Progenitor cell of endocrine pancreas (in vitro differentiated cells): ENCODE measurements around the gene DDX43. TPM values are rescaled to one million over a fixed set of nuclear protein-coding genes. Genes with fewer than 3 reads are reported as not detected.
"Not testable (repeated sequence)": the region's sequence is repeated elsewhere in the genome, so short reads cannot be mapped to it uniquely, and the experiment has no call there.

Source experiments
- DNase-seq: peaks from one replicate; pipeline ENCODE4 v3.0.0; 2021; ENCODE audit warnings: low spot score; ENCODE audit not compliant: unreplicated experiment
- H3K27ac Mint-ChIP-seq: 2 replicates; pipeline ENCODE4 v1.8.0; 2021; ENCODE audit warnings: mild to moderate bottlenecking, moderate library complexity, mixed read lengths
- H3K27me3 Mint-ChIP-seq: 2 replicates; pipeline ENCODE4 v1.8.0; 2021; ENCODE audit warnings: mixed read lengths
- H3K36me3 Mint-ChIP-seq: 2 replicates; pipeline ENCODE4 v1.8.0; 2022; ENCODE audit warnings: mixed read lengths; ENCODE audit not compliant: insufficient read depth
- H3K4me1 Mint-ChIP-seq: 2 replicates; pipeline ENCODE4 v1.8.0; 2021; ENCODE audit warnings: low read depth, mixed read lengths
- H3K4me3 Mint-ChIP-seq: 2 replicates; pipeline ENCODE4 v1.8.0; 2021; ENCODE audit warnings: low read depth, mild to moderate bottlenecking, moderate library complexity, mixed read lengths
- H3K9me3 Mint-ChIP-seq: 2 replicates; pipeline ENCODE4 v1.8.0; 2021; ENCODE audit warnings: low read depth, mixed read lengths
- CTCF ChIP-seq: fragments of 200-600 bp; sonication (generic); IDR thresholded peaks from one replicate; pipeline ENCODE4 v1.5.0; 2021; ENCODE audit warnings: antibody characterized with exemption, mild to moderate bottlenecking; ENCODE audit not compliant: unreplicated experiment
- total RNA-seq: library from RNA; stranded (reverse); gene quantifications from 2 replicates; pipeline ENCODE4 v1.2.1, GENCODE V29; 2021

The DDX43 gene
- total RNA-seq, 1 donor from 2014 or later = not detected

GRCh38 chr6:73389854-73390253 is 4.8 kb upstream of the DDX43 start:
- Mint-ChIP-seq H3K36me3 (no peaks in the 10 kb centered on the region), H3K4me1 (peaks cover 1% of the 10 kb centered on the region), H3K27ac (no peak overlapping the region), H3K4me3 (no peak overlapping the region), H3K27me3 (peaks cover 17% of the 10 kb centered on the region), H3K9me3 (no peaks in the 10 kb centered on the region)
- TF ChIP-seq CTCF = no peak
- no peak for DNase-seq

- peaks cover 17% of the 10 kb centered on the region for H3K27me3 Mint-ChIP-seq
- no peaks in the 10 kb centered on the region for H3K9me3 Mint-ChIP-seq
- no peak for TF ChIP-seq CTCF
- no peak overlapping the region for H3K4me3 Mint-ChIP-seq
- peaks cover 1% of the 10 kb centered on the region for H3K4me1 Mint-ChIP-seq
- no peaks in the 10 kb centered on the region for H3K36me3 Mint-ChIP-seq
- H3K27ac Mint-ChIP-seq = no peak overlapping the region
- DNase-seq = no peak
Observed at GRCh38 chr6:73391675-73392074, 3.0 kb upstream of the DDX43 start.

GRCh38 chr6:73392188-73392587 is 2.4 kb upstream of the DDX43 start:
- not testable (repeated sequence) for H3K27ac Mint-ChIP-seq, H3K36me3 Mint-ChIP-seq, H3K9me3 Mint-ChIP-seq, H3K4me1 Mint-ChIP-seq, H3K4me3 Mint-ChIP-seq, DNase-seq
- peaks cover 17% of the 10 kb centered on the region for H3K27me3 Mint-ChIP-seq

- Mint-ChIP-seq H3K36me3 (no peaks in the 10 kb centered on the region), H3K27ac (no peak overlapping the region), H3K4me1 (peaks cover 1% of the 10 kb centered on the region), H3K4me3 (no peak overlapping the region), H3K9me3 (no peaks in the 10 kb centered on the region), H3K27me3 (peaks cover 12% of the 10 kb centered on the region)
- no peak for TF ChIP-seq CTCF
- DNase-seq = no peak
Observed at GRCh38 chr6:73393278-73393677, 1.4 kb upstream of the DDX43 start.

- no peak for DNase-seq
- TF ChIP-seq CTCF = no peak
- no peaks in the 10 kb centered on the region for H3K9me3 Mint-ChIP-seq
- no peak overlapping the region for H3K27ac Mint-ChIP-seq
- no peak overlapping the region for H3K4me3 Mint-ChIP-seq
- H3K36me3 Mint-ChIP-seq = no peaks in the 10 kb centered on the region
- peaks cover 5% of the 10 kb centered on the region for H3K4me1 Mint-ChIP-seq
- peaks cover 8% of the 10 kb centered on the region for H3K27me3 Mint-ChIP-seq
Observed at GRCh38 chr6:73395875-73396274, 1.2 kb downstream of the DDX43 start.

GRCh38 chr6:73400656-73401055 is 6.0 kb downstream of the DDX43 start:
- no peaks in the 10 kb centered on the region for H3K36me3 Mint-ChIP-seq
- H3K9me3 Mint-ChIP-seq = no peaks in the 10 kb centered on the region
- no peaks in the 10 kb centered on the region for H3K27me3 Mint-ChIP-seq
- no peak for DNase-seq
- no peak overlapping the region for H3K27ac Mint-ChIP-seq
- peaks cover 5% of the 10 kb centered on the region for H3K4me1 Mint-ChIP-seq
- no peak overlapping the region for H3K4me3 Mint-ChIP-seq
- TF ChIP-seq CTCF = no peak
